Glutamatergic neuron (in vitro differentiated cells): ENCODE results near the gene CEP126. TPM values are rescaled to one million over a fixed set of nuclear protein-coding genes. Genes with fewer than 3 reads are reported as not detected.

Source experiments
- DNase-seq: peaks from one replicate; pipeline ENCODE4 v3.0.0; 2022
- H3K27ac Mint-ChIP-seq: one replicate; pipeline ENCODE4 v1.8.0; 2020; ENCODE audit warnings: mild to moderate bottlenecking, mixed read lengths, inconsistent platforms; ENCODE audit not compliant: unreplicated experiment
- H3K27me3 Mint-ChIP-seq: one replicate; pipeline ENCODE4 v1.8.0; 2020; ENCODE audit warnings: mild to moderate bottlenecking, moderate library complexity, mixed read lengths, inconsistent platforms; ENCODE audit not compliant: unreplicated experiment
- H3K36me3 Mint-ChIP-seq: one replicate; pipeline ENCODE4 v1.8.0; 2020; ENCODE audit warnings: mild to moderate bottlenecking, mixed read lengths, inconsistent platforms; ENCODE audit not compliant: unreplicated experiment
- H3K4me1 Mint-ChIP-seq: one replicate; pipeline ENCODE4 v1.8.0; 2020; ENCODE audit warnings: mild to moderate bottlenecking, low read depth, mixed read lengths, inconsistent platforms; ENCODE audit not compliant: unreplicated experiment
- H3K4me3 Mint-ChIP-seq: one replicate; pipeline ENCODE4 v1.8.0; 2020; ENCODE audit warnings: mild to moderate bottlenecking, mixed read lengths, inconsistent platforms; ENCODE audit not compliant: unreplicated experiment
- H3K9me3 Mint-ChIP-seq: one replicate; pipeline ENCODE4 v1.8.0; 2020; ENCODE audit warnings: mild to moderate bottlenecking, moderate library complexity, mixed read lengths, inconsistent platforms; ENCODE audit not compliant: unreplicated experiment
- total RNA-seq: library from RNA; stranded (reverse); fragmentation: NEBNext Ultra II Directional; extraction: Animal tissue kit (Norgen Biotek cat#: 25700); gene quantifications from one replicate; pipeline ENCODE4 v1.2.1, GENCODE V29; 2021; ENCODE audit not compliant: unreplicated experiment
- TF ChIP-seq, protein P1 (sequence below): fragments of 200-600 bp; sonication (generic); IDR thresholded peaks from one replicate; pipeline ENCODE4 v1.5.0; 2021; ENCODE audit not compliant: partially characterized antibody, unreplicated experiment

The CEP126 gene
- total RNA-seq, 1 donor from 2014 or later, result 3.9 TPM

DNA sequence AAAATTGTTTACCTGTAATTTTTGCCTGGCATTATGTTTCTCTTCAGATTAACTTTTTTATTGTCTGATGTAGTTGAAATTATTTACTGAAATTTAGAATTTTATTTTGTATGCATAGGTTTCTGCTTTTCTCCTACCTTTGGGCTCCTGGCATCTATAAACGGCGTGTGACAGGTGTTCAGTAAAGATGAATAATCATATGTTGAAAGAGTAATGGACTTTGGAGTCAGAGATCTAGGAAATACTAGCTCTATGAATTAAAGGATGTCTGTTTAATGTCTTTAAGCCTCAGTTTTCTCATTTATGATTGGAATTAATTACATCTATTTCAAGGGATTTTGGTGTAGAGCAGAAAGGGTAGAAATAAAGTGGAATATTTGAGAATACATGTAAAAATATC is 8.7 kb downstream of the CEP126 start:
- H3K4me3 Mint-ChIP-seq, result no peak overlapping the region
- no peaks in the 10 kb centered on the region for H3K4me1 Mint-ChIP-seq

DNA sequence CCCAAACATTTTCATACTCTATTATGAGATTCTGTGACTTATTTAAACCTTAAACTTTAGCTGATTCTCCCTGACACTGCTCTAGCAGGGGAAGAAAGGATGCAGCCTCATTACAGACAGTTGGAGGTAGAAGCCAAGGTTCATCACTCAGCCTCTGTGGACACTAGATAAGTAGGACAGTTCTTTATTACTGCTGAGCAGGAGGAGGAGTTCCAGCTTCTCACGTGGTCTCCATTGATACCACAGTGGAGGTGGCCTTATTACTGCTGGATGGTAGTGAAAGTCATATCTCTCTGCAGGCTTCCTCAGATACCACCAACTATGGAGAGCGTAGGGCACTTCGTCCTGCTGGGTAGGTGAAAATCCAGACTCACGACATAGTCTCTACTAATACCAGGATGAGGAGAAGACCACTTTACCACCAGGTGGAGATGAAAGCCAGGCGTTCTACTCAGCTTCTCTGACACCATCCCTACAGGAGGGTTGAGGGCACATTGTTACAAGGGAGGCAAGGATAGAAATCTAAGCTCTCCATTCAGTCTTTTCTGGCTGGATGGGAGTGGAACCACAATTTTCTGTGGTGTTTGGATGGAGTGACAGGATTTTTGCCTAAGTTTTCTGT is 14.6 kb downstream of the CEP126 start:
- H3K4me1 Mint-ChIP-seq, result no peaks in the 10 kb centered on the region
- H3K9me3 Mint-ChIP-seq, result no peaks in the 10 kb centered on the region
- H3K27ac Mint-ChIP-seq, result no peak overlapping the region
- no peak overlapping the region for H3K4me3 Mint-ChIP-seq
- TF ChIP-seq, protein P1, sequence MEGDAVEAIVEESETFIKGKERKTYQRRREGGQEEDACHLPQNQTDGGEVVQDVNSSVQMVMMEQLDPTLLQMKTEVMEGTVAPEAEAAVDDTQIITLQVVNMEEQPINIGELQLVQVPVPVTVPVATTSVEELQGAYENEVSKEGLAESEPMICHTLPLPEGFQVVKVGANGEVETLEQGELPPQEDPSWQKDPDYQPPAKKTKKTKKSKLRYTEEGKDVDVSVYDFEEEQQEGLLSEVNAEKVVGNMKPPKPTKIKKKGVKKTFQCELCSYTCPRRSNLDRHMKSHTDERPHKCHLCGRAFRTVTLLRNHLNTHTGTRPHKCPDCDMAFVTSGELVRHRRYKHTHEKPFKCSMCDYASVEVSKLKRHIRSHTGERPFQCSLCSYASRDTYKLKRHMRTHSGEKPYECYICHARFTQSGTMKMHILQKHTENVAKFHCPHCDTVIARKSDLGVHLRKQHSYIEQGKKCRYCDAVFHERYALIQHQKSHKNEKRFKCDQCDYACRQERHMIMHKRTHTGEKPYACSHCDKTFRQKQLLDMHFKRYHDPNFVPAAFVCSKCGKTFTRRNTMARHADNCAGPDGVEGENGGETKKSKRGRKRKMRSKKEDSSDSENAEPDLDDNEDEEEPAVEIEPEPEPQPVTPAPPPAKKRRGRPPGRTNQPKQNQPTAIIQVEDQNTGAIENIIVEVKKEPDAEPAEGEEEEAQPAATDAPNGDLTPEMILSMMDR, result no peak
- no peak for DNase-seq
- no peaks in the 10 kb centered on the region for H3K36me3 Mint-ChIP-seq
- H3K27me3 Mint-ChIP-seq, result no peaks in the 10 kb centered on the region

More for the DNA sequence above, 8.7 kb downstream of the CEP126 start:
- no peak overlapping the region for H3K27ac Mint-ChIP-seq
- no peaks in the 10 kb centered on the region for H3K27me3 Mint-ChIP-seq
- H3K9me3 Mint-ChIP-seq, result no peaks in the 10 kb centered on the region
- TF ChIP-seq, protein P1, result no peak
- no peaks in the 10 kb centered on the region for H3K36me3 Mint-ChIP-seq
- DNase-seq, result no peak

GRCh38 chr11:101931692-101932091 is 16.9 kb downstream of the CEP126 start:
- DNase-seq, result no peak
- no peaks in the 10 kb centered on the region for H3K27me3 Mint-ChIP-seq

DNA sequence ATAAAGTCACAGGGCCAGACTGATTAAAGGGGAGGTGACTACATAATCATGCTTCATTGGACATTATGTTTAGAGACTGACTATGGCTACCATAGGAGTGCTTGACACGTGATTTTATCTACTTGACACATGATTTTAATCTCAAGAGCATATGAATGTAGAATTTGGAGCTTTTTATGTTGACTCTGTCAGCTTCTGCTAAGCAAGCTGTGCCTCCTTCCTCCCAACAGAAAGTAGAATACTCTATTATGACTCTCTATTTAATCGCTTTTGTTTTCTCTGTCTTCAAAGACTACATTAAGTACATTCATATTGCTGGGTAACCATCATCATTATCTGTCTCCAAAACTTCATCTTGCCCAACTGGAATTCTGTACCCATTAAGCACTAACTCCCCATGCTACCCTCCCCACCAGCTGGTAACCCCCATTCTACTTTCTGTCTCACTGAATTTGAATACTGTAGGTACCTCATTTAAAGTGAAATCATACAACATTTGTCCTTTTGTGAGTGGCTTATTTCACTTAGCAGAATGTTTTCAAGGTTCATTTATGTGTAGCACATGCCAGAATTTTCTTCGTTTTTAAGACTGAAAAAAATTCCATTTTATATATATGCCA is 26.2 kb downstream of the CEP126 start:
- Mint-ChIP-seq H3K4me1 (no peaks in the 10 kb centered on the region), H3K9me3 (no peaks in the 10 kb centered on the region), H3K27ac (no peak overlapping the region), H3K36me3 (no peaks in the 10 kb centered on the region), H3K27me3 (no peaks in the 10 kb centered on the region), H3K4me3 (no peak overlapping the region)
- DNase-seq, result no peak
- TF ChIP-seq, protein P1, result no peak

More at GRCh38 chr11:101931692-101932091, 16.9 kb downstream of the CEP126 start:
- Mint-ChIP-seq H3K36me3 (no peaks in the 10 kb centered on the region), H3K27ac (no peak overlapping the region), H3K4me3 (no peak overlapping the region), H3K4me1 (no peaks in the 10 kb centered on the region), H3K9me3 (no peaks in the 10 kb centered on the region)
- TF ChIP-seq, protein P1, result no peak

GRCh38 chr11:101944923-101945322 is 30.1 kb downstream of the CEP126 start:
- Mint-ChIP-seq H3K4me1 (no peaks in the 10 kb centered on the region), H3K4me3 (no peak overlapping the region), H3K36me3 (no peaks in the 10 kb centered on the region), H3K27ac (no peak overlapping the region), H3K9me3 (no peaks in the 10 kb centered on the region), H3K27me3 (no peaks in the 10 kb centered on the region)
- TF ChIP-seq, protein P1, result no peak
- DNase-seq, result no peak
